NCI-H2029 (cell line): ENCODE results near the gene RBP4.

Source experiments
- DNase-seq: peaks from one replicate; lab custom pipeline; 2025; lab: John Stamatoyannopoulos, UW

RBP4 gene

DNA sequence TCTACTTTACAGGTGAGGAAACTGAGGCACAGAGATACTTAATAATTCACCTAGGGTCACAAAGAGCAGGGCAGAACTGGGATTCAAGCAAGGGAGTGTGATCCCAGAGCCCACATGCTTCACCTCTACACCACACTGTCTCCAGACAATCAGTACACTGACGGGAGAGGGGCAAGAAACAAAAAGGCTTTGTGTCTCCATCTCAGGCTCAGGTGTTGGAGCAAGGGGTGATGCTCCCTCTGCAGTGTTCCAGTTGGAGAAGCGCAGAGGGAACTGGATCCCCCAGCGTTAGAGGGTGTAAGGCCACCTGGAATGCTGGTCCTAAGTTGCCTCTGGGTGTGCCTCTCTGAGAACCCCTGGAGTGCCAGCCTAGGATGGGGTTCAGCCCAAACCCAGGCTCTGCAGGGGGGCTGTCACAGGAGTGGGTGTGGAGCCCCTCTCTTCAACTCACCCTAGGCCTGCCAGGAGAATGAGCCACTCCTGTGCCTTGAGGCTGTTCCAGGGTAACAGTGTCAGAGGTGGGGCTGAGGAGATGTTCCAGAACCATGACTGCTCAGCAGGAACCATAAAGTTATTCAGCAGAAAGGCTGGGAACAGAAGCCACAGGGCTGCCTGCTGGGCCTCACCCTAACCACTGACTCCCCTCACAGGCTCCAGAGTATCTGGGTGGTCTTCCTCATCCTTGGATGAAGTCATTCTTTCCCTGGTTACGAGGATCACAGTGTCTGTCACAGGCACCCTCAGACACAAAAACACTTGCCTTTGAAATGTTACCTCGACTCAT lies 5.5 kb downstream of the RBP4 start:
- DNase-seq = no peak

- no peak for DNase-seq
Measured at GRCh38 chr10:93594518-93594917, 6.5 kb downstream of the RBP4 start.

- DNase-seq = no peak
Measured at GRCh38 chr10:93593749-93594148, 7.3 kb downstream of the RBP4 start.

GRCh38 chr10:93593254-93593653 lies 7.8 kb downstream of the RBP4 start:
- DNase-seq = no peak

GRCh38 chr10:93591065-93591808 lies 9.8 kb downstream of the RBP4 start:
- DNase-seq = no peak

- DNase-seq = no peak
Measured at GRCh38 chr10:93590638-93591037, 10.4 kb downstream of the RBP4 start.

DNA sequence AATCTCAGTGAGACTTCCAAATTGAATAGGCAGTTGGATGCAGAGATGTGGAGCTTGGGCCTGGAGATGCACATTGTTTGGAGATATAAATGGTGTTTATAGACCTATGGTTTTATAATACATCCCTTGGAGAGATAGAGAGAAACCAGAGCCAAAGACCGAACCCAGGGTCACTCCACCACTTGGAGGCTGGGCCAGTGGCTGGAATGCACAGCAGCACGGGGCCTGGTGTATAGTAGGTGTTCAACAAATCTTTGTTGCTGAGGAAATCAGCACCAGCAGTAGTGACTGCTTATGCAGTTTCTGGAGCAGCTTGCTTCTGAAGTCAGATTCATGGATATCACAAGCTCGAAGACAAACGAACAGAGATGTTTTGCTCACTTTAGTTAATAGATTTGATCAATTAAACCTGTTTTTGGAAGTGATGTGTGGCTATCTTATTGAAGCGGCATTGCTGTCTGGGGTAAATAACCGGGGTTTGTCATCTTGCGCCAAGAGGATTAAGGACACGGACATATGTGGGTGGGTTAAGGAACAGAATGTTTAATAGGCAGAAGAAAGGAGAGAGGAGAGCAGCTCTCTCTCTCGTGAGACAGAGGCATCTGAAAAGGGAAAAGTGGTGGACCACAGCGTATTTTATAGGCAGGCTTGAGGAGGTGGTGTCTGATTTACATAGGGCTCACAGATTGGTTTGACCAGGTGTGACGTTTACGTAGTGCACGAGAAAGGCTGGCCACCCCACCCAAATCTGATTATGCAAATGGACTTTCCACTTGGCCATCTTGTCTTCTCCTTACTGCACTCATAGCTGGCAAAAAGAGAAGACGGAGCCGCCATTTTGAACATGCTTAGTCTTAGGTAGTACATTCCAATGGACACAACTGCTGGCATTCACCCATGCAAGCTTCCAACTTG lies 11.1 kb downstream of the RBP4 start:
- no peak for DNase-seq

DNA sequence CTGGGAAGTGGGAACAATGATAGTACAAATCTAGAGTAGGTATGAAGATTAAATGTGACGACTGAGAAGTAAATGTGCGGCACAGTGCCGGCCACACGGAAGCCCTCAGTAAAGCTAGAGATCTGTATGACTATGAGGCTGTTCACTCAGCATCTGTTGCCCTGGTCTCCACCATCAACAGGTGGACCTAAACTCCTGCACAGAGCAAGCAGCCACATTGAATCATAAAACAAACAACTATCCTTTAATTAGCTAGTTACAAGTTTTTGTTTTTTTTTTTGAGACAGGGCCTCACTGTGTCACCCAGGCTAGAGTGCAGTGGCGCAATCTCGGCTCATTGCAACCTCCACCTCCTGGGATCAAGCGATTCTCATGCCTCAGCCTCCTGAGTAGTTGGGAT lies 16.6 kb downstream of the RBP4 start:
- no peak for DNase-seq

DNA sequence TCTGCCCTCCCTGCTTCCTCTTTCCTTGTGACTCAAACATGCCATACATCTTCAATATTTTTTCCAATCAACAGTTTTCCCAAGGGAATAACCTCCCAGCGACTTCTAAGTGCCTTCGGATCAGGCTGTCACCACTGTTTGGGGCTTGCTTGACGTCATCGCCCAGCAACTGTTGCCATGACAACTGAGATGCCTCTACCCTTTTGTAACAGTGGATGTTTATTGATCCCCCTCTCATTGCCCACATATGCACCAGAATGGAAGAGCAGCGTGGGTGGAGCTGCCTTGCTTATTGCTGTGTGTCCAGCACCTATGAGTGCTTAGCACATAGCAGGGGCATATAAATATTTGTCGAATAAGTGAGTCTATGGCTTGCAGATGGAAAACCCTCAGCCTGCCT lies 20.2 kb downstream of the RBP4 start:
- DNase-seq = no peak

DNA sequence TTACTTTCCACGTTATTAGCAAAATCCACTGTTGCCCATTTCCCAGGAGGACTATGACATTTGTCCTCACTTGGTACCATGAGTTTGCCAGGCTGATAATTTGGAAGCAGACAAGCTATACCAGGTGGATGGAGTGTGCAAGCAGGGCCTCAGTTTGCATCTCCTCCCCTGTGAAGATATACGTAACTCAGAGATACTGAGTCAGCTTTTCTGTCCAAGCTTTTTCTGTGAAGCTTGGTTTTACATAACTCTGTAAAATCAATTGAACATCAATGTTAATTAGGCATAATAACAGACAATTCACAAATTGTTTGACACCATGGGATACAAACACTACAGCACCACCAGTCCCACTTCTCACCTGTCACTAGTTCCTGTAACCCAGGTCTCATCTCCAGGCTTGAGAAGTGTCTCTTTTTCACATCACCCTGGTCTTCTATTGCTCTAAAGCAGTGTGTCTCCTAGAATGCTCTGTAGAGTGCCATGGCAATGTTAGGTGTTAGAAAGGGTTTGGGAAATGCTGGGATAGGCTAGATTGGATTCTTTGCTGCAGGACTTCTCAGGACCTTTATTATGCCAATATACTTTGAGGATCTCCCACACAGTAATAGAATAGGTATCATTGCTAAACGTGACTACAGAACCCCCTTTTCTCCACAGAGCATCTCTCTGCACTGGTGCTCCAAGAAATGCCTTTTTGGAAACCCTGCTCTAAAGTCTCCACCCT lies 20.9 kb downstream of the RBP4 start:
- DNase-seq = no peak

DNA sequence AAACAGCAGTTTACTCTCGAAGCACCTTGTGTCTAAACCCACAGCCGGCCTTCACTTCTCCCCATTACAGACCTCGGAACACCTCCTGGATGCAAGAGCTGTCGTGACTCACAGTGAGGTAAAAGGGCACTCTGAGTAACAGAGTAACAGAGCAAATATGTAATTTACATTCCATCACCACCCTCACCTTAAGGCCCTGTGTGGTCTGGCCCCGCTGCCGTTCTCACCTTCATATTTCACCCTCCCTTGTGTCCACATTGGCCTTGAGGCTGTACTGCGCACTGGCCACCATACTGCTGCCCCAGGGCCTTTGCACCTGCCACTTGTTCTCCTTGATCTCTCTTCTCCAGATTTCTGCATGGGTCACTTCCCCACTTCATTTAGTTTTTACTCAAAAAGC lies 21.9 kb downstream of the RBP4 start:
- no peak for DNase-seq

DNA sequence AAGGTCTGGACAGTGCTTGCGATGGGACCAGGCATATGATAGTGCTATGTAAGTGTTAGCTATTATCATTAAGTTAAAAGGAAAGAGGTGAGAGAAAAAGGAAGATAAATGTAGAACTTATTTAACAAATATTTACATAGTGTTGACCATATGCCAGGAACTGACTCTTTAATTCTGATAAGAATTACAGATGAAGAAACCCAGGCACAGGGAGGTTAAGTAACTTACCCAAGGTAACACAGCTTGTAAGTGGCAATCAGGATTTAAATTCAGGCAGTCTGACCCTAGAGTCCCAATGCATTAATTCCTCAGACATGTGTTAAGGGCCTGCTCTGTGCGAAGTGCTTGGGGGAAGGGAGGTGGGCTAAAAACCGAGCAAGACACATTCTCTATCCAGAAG lies 23.5 kb downstream of the RBP4 start:
- no peak for DNase-seq

DNA sequence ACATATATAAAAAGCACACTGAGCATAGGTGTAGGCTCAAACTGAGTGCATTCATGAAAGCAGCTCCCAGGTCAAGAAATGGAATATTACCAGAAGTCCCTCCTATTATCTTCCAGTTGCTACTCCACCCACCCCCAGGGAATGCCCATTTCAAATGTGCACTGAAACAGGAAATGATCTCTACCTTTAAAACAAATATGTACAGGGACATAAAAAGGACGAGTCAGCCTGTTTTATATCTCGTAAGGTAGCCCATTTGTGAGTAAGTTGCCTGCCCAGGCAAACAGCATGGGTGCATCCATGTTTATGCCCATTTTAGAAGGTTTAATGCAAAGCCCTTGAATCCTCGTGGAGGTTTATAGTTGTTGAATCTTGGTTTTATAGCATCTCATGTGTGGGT lies 24.1 kb downstream of the RBP4 start:
- peak; percentile 27 for DNase-seq

DNA sequence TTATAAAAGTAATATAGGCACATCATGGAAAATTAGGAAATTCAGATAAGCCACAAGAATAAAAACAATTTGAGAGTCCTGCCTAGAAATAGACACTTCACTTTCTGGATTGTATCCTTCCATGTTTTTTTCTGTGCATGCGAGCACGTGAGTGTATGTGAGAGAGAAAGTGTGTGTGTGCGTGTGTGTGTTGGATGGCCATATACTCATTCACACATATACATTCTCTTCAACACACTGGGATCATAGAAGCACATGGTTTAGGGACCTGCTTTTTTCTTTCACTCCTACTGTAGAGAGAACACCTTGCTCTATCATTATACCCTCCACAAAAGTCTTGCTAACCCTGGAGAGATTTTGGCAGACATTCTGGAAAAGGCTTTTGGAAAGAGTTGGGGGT lies 27.1 kb downstream of the RBP4 start:
- no peak for DNase-seq

GRCh38 chr10:93573051-93573909 lies 27.8 kb downstream of the RBP4 start:
- DNase-seq = no peak

DNA sequence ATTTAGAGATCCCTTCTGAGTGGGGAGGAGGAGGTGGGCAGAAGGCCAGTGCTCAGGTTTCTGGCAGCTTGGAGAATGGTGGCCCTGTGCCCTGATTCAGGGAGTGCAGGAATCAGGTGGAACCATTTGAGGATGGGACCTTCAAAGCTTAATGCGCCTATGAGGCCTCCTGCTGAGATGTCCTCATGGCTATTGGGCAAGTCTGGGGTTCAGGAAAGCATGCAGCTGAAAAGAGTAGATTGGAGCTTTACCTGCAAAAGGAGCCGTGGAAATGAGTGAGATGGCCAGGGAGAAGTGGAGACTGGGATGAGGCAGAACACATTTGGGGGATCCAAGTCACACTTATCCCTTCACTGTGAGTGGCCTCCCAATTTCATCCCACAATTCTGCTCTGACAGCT lies 28.4 kb downstream of the RBP4 start:
- no peak for DNase-seq

DNA sequence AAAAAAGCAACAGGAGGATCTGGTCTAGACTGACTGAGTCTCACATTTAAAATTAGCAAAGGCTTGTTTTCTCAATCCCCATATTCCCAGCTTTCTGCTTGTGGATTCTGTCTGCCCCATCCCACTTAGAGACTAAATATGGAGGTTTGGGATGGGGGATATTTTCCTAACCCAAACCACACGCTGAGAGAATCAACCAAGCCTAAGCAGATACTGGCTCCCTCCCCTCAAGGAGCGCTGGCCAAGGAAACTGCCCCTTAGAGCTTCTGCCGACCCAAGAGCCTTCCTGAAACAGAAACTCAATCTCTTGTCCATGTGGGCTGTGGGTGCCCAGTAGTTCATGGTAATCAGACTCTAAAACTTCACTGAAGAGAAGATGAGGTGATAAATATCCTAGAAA lies 30.7 kb downstream of the RBP4 start:
- DNase-seq = no peak

- DNase-seq = no peak
Measured at GRCh38 chr10:93568105-93568390, 33.0 kb downstream of the RBP4 start.

DNA sequence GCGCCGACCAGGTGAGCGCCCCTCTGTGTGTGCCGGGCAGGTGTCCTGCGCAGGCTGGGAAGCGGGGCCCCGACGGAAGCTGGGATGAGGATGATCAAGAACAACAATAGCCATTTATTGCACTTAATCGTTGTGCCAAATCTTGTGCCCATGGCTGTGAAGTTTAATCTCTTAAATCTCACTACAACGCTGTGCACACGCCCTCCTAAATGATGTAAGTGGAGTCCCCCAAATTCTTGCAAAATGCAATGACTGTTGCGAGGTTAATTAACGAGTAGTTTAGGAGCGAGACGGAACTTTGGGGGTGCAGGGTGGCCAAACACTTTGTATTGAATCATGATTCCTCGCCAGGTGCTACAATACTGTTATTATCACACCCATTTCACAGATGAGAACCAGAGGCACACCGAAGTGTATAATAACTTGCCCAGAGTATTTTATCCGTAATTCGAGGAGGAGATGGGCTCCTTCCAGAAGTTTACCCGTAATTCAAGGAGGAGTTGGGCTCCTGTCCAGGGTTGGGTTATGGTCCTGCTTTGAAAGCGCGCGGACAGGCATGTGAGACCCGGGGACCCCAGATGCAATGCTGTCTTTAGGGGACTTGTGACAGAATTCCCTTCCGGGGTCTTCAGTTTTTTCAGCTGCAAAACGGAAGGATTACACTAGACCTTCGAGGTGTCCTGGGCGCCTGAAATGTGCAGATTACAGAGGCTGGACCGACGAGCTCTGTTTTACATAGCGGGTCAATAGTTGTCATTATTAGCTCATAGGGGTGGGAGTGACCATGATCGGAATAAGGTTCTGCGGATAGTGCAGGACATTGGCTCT lies 33.5 kb downstream of the RBP4 start:
- DNase-seq = no peak
